H9 (cell line): ENCODE data around the gene OR2B2. TPM values are rescaled to one million over a fixed set of nuclear protein-coding genes. Genes with fewer than 3 reads are reported as not detected.

Source experiments
- DNase-seq: peaks from one replicate; pipeline ENCODE4 v3.0.0-alpha.2; 2017
- H2AFZ ChIP-seq: one replicate; pipeline ENCODE4 v1.6.1; 2013; ENCODE audit warnings: mild to moderate bottlenecking, low read length, control low read depth, moderate library complexity
- H2AK5ac ChIP-seq: 2 replicates; pipeline ENCODE4 v1.6.1; 2013; ENCODE audit warnings: low read length, control low read depth, mixed read lengths; ENCODE audit not compliant: insufficient read length
- H2BK120ac ChIP-seq: one replicate; pipeline ENCODE4 v1.6.1; 2013; ENCODE audit warnings: low read depth, mild to moderate bottlenecking, low read length, control low read depth, inconsistent platforms; ENCODE audit not compliant: poor library complexity, severe bottlenecking
- H2BK12ac ChIP-seq: 2 replicates; pipeline ENCODE4 v1.6.1; 2013; ENCODE audit warnings: low read length, control low read depth, mixed read lengths, low read depth; ENCODE audit not compliant: insufficient read length
- H2BK15ac ChIP-seq: 2 replicates; pipeline ENCODE4 v1.6.1; 2013; ENCODE audit warnings: low read depth, low read length, control low read depth
- H2BK20ac ChIP-seq: one replicate; pipeline ENCODE4 v1.6.1; 2013; ENCODE audit warnings: low read depth, mild to moderate bottlenecking, low read length, control low read depth, inconsistent platforms; ENCODE audit not compliant: poor library complexity, severe bottlenecking
- H2BK5ac ChIP-seq: 2 replicates; pipeline ENCODE4 v1.6.1; 2013; ENCODE audit warnings: low read length, control low read depth, mixed read lengths; ENCODE audit not compliant: insufficient read length
- H3K14ac ChIP-seq: 2 replicates; pipeline ENCODE4 v1.6.1; 2013; ENCODE audit warnings: low read length, control low read depth; ENCODE audit not compliant: insufficient read depth
- H3K18ac ChIP-seq: 2 replicates; pipeline ENCODE4 v1.6.1; 2013; ENCODE audit warnings: low read depth, mild to moderate bottlenecking, mixed read lengths, low read length, control low read depth; ENCODE audit not compliant: insufficient read length
- H3K23ac ChIP-seq: 2 replicates; pipeline ENCODE4 v1.6.1; 2013; ENCODE audit warnings: low read length, control low read depth, mixed read lengths, low read depth; ENCODE audit not compliant: insufficient read length
- H3K23me2 ChIP-seq: 2 replicates; pipeline ENCODE4 v1.6.1; 2013; ENCODE audit warnings: low read depth, mild to moderate bottlenecking, mixed read lengths, low read length, control low read depth; ENCODE audit not compliant: insufficient read length, poor library complexity, severe bottlenecking
- H3K27ac ChIP-seq: 2 replicates; pipeline ENCODE4 v1.5.1; 2013; ENCODE audit warnings: low read length, control low read depth, mixed read lengths, low read depth; ENCODE audit not compliant: insufficient read length
- H3K27me3 ChIP-seq: 2 replicates; pipeline ENCODE4 v1.6.1; 2013; ENCODE audit warnings: low read length, control low read depth, inconsistent platforms; ENCODE audit not compliant: insufficient read depth
- H3K4ac ChIP-seq: 2 replicates; pipeline ENCODE4 v1.6.1; 2013; ENCODE audit warnings: low read depth, mild to moderate bottlenecking, control low read depth, inconsistent platforms, low read length, moderate library complexity
- H3K4me1 ChIP-seq: 2 replicates; pipeline ENCODE4 v1.6.1; 2013; ENCODE audit warnings: low read length, control low read depth, inconsistent platforms; ENCODE audit not compliant: insufficient read depth
- H3K4me2 ChIP-seq: 2 replicates; pipeline ENCODE4 v1.6.1; 2013; ENCODE audit warnings: low read length, control low read depth, mixed read lengths; ENCODE audit not compliant: insufficient read length, insufficient read depth
- H3K56ac ChIP-seq: 2 replicates; pipeline ENCODE4 v1.6.1; 2013; ENCODE audit warnings: low read depth, mild to moderate bottlenecking, mixed read lengths, low read length, control low read depth; ENCODE audit not compliant: insufficient read length
- H3K79me1 ChIP-seq: 2 replicates; pipeline ENCODE4 v1.6.1; 2013; ENCODE audit warnings: low read depth, mild to moderate bottlenecking, moderate library complexity, low read length, control low read depth, inconsistent platforms; ENCODE audit not compliant: insufficient read depth, poor library complexity, severe bottlenecking
- H3K79me2 ChIP-seq: 2 replicates; pipeline ENCODE4 v1.6.1; 2013; ENCODE audit warnings: low read length, control low read depth, inconsistent platforms; ENCODE audit not compliant: insufficient read depth
- H3K9ac ChIP-seq: 2 replicates; pipeline ENCODE4 v1.6.1; 2013; ENCODE audit warnings: low read length, control low read depth, mixed read lengths; ENCODE audit not compliant: insufficient read length; ENCODE audit errors: extremely low read depth
- H3K9me3 ChIP-seq: one replicate; pipeline ENCODE4 v1.6.1; 2013; ENCODE audit warnings: low read depth, low read length, inconsistent platforms; ENCODE audit not compliant: control insufficient read depth
- H3T11ph ChIP-seq: one replicate; pipeline ENCODE4 v1.6.1; 2013; ENCODE audit warnings: mild to moderate bottlenecking, low read length, control low read depth, inconsistent platforms
- H4K20me1 ChIP-seq: one replicate; pipeline ENCODE4 v1.6.1; 2013; ENCODE audit not compliant: control insufficient read depth, insufficient read length, insufficient read depth
- H4K5ac ChIP-seq: 2 replicates; pipeline ENCODE4 v1.6.1; 2013; ENCODE audit warnings: low read depth, mild to moderate bottlenecking, mixed read lengths, low read length, control low read depth; ENCODE audit not compliant: insufficient read length
- H4K8ac ChIP-seq: replicated peaks from 2 replicates; pipeline ENCODE4 v1.6.1; 2013; ENCODE audit warnings: low read length, control low read depth, mixed read lengths, low read depth; ENCODE audit not compliant: insufficient read length
- H4K91ac ChIP-seq: 2 replicates; pipeline ENCODE4 v1.6.1; 2013; ENCODE audit warnings: low read depth, mild to moderate bottlenecking, moderate library complexity, mixed read lengths, low read length, control low read depth; ENCODE audit not compliant: insufficient read length
- H3K27ac Mint-ChIP-seq, 3 experiments: 2 replicates in 2 of 3; 3 replicates in 1 of 3; pipeline ENCODE4 v1.8.0; 2020 to 2021; ENCODE audit warnings: mixed read lengths in 3 of 3, mild to moderate bottlenecking in 1 of 3, moderate library complexity in 1 of 3
- H3K27me3 Mint-ChIP-seq: 2 replicates; pipeline ENCODE4 v1.8.0; 2021; ENCODE audit warnings: low read depth, mild to moderate bottlenecking, moderate library complexity, mixed read lengths
- H3K36me3 Mint-ChIP-seq, 3 experiments: 2 replicates in 2 of 3; 3 replicates in 1 of 3; pipeline ENCODE4 v1.8.0; 2020 to 2021; ENCODE audit warnings: low read depth in 3 of 3, mixed read lengths in 3 of 3; ENCODE audit not compliant: insufficient read depth in 1 of 3
- H3K4me1 Mint-ChIP-seq, 2 experiments: 2 replicates each; pipeline ENCODE4 v1.8.0; 2020; ENCODE audit warnings: mixed read lengths in 2 of 2
- H3K4me3 Mint-ChIP-seq, 2 experiments: 2 replicates in 1 of 2; 3 replicates in 1 of 2; pipeline ENCODE4 v1.8.0; 2020 to 2021; ENCODE audit warnings: mild to moderate bottlenecking in 2 of 2, mixed read lengths in 2 of 2, moderate library complexity in 1 of 2
- H3K9me3 Mint-ChIP-seq, 2 experiments: 2 replicates in 1 of 2; 3 replicates in 1 of 2; pipeline ENCODE4 v1.8.0; 2020; ENCODE audit warnings: mild to moderate bottlenecking in 2 of 2, mixed read lengths in 2 of 2, moderate library complexity in 1 of 2
- CTCF ChIP-seq: fragments of 200-600 bp; sonication (generic); conservative IDR thresholded peaks from 3 replicates; pipeline ENCODE4 v1.8.0; 2021; ENCODE audit warnings: antibody characterized with exemption, mild to moderate bottlenecking
- WGBS: extraction: QIAGEN DNeasy Blood & Tissue Kit; methylation state at CpG from one replicate; pipeline ENCODE4 v1.1.7; 2013; ENCODE audit warnings: missing lambda C conversion rate, low lambda C conversion rate, mixed read lengths; ENCODE audit not compliant: insufficient read length; ENCODE audit errors: extremely low coverage; 5-methylcytosine and 5-hydroxymethylcytosine counted together
- total RNA-seq: library from RNA; stranded (reverse); gene quantifications from 2 replicates; pipeline ENCODE4 v1.2.1, GENCODE V29; 2021

Gene OR2B2
- total RNA-seq, 1 experiment from 2014 or later: not detected

DNA sequence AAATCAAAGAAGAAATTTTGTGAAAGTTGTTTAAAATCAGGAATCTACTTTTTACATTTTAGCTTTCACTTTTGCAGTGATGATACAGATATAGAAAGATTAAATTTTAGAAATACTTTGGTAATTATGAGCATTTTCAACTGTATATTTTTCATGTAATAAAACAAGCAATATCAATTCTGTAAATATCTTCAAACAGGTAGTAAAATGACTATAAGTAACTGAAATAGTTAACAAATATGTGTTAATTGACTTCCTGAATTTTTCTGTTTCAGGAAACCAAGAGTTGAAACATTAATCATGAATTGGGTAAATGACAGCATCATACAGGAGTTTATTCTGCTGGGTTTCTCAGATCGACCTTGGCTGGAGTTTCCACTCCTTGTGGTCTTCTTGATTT, 44.7 kb upstream of the OR2B2 start, which contains the start of gene OR2B6:
OR2B6 (plus strand) TSS at position 301 of the 400 bp plus-strand sequence; CDS start at position 301, 0 bp downstream.
- H4K8ac ChIP-seq: no peak within 1 kb of the TSS
- no peak within 1 kb of the TSS for H3T11ph ChIP-seq
- H2AFZ ChIP-seq: no peak within 1 kb of the TSS
- H3K4me1 ChIP-seq: no peaks in the 10 kb centered on the region
- H2BK15ac ChIP-seq: no peak within 1 kb of the TSS
- H3K23me2 ChIP-seq: no peaks in the 10 kb centered on the region
- H3K9ac ChIP-seq: no peak within 1 kb of the TSS
- no peak within 1 kb of the TSS for H2BK120ac ChIP-seq
- no peaks in the 10 kb centered on the region for H3K9me3 Mint-ChIP-seq
- no peaks in the 10 kb centered on the region for H3K79me2 ChIP-seq
- no peak within 1 kb of the TSS for H3K27ac ChIP-seq
- H3K4me1 Mint-ChIP-seq: peaks cover 0 to 3% of the 10 kb centered on the region in 2 experiments; a peak in 1 of 4 replicates
- no peaks in the 10 kb centered on the region for H3K9me3 ChIP-seq
- no peak within 1 kb of the TSS for H2AK5ac ChIP-seq
- no peak within 1 kb of the TSS for H3K4me2 ChIP-seq
- H3K27ac Mint-ChIP-seq: no peak within 1 kb of the TSS
- H3K36me3 Mint-ChIP-seq: no peaks in the 10 kb centered on the region
- H3K79me1 ChIP-seq: no peaks in the 10 kb centered on the region
- H3K56ac ChIP-seq: no peak within 1 kb of the TSS
- H4K20me1 ChIP-seq: no peaks in the 10 kb centered on the region
- no peak within 1 kb of the TSS for H3K4ac ChIP-seq
- no peak for DNase-seq
- TF ChIP-seq CTCF: no peak
- no CpG with 5 or more reads among the region's 1 CpG for WGBS
- H2BK5ac ChIP-seq: no peak within 1 kb of the TSS
- H2BK20ac ChIP-seq: no peak within 1 kb of the TSS
- H4K5ac ChIP-seq: no peak within 1 kb of the TSS
- peaks cover 13% of the 10 kb centered on the region for H3K27me3 Mint-ChIP-seq
- no peaks in the 10 kb centered on the region for H3K27me3 ChIP-seq
- no peak within 1 kb of the TSS for H3K4me3 Mint-ChIP-seq
- no peak within 1 kb of the TSS for H3K23ac ChIP-seq
- H4K91ac ChIP-seq: no peak within 1 kb of the TSS
- H3K18ac ChIP-seq: no peak within 1 kb of the TSS
- H2BK12ac ChIP-seq: no peak within 1 kb of the TSS
- no peak within 1 kb of the TSS for H3K14ac ChIP-seq
